Vagina (tissue), 2 donors: Measurements from ENCODE around the gene ARAP3.
"Not testable (repeated sequence)": the region's sequence is repeated elsewhere in the genome, so short reads cannot be mapped to it uniquely, and the experiment has no call there.

Experiments
- POLR2A ChIP-seq, 2 donors: fragments of 450-650 bp; IDR thresholded peaks; one replicate each; pipeline ENCODE4 v1.6.1; 2017; ENCODE audit warnings: antibody characterized with exemption in 2 of 2, mild to moderate bottlenecking in 2 of 2, moderate library complexity in 2 of 2
- POLR2AphosphoS5 ChIP-seq, 2 donors: sonication (generic); formaldehyde crosslinking; IDR thresholded peaks; one replicate each; pipeline ENCODE4 v1.9.0; 2017; ENCODE audit warnings: antibody characterized with exemption in 2 of 2, mild to moderate bottlenecking in 2 of 2, low read depth in 1 of 2; ENCODE audit not compliant: insufficient read depth in 1 of 2
- TF ChIP-seq, protein P1 (sequence below), 3 experiments: fragments of 450-650 bp in 2 of 3; fragments of 200-600 bp in 1 of 3; sonication (generic) in 1 of 3; IDR thresholded peaks; one replicate each; pipeline ENCODE4 v1.5.1; 2017 to 2019; ENCODE audit warnings: antibody characterized with exemption in 3 of 3, mild to moderate bottlenecking in 2 of 3, moderate library complexity in 2 of 3

- TF ChIP-seq, protein P1, sequence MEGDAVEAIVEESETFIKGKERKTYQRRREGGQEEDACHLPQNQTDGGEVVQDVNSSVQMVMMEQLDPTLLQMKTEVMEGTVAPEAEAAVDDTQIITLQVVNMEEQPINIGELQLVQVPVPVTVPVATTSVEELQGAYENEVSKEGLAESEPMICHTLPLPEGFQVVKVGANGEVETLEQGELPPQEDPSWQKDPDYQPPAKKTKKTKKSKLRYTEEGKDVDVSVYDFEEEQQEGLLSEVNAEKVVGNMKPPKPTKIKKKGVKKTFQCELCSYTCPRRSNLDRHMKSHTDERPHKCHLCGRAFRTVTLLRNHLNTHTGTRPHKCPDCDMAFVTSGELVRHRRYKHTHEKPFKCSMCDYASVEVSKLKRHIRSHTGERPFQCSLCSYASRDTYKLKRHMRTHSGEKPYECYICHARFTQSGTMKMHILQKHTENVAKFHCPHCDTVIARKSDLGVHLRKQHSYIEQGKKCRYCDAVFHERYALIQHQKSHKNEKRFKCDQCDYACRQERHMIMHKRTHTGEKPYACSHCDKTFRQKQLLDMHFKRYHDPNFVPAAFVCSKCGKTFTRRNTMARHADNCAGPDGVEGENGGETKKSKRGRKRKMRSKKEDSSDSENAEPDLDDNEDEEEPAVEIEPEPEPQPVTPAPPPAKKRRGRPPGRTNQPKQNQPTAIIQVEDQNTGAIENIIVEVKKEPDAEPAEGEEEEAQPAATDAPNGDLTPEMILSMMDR (IDR thresholded peaks at IDR 0.05): not testable (repeated sequence)
- not testable (repeated sequence) for TF ChIP-seq POLR2AphosphoS5 (IDR thresholded peaks at IDR 0.05; ENCODE audit: insufficient read depth in 1 of 2, low read depth in 1 of 2); POLR2A (IDR thresholded peaks at IDR 0.05)
Observed at GRCh38 chr5:141725174-141725573, 43.1 kb upstream of the ARAP3 start.
